GM12878 (cell line): ENCODE measurements around the gene LAMA4.

Experiments used
- ATF7 ChIP-seq: fragments of 450-650 bp; IDR thresholded peaks from 2 replicates; pipeline ENCODE4 v1.6.1; 2016; ENCODE audit warnings: low read depth, mild to moderate bottlenecking
- CBFB ChIP-seq: IDR thresholded peaks from 2 replicates; pipeline ENCODE4 v1.6.1; 2016; ENCODE audit warnings: antibody characterized with exemption, low read depth
- SP1 ChIP-seq: IDR thresholded peaks from one replicate; pipeline ENCODE4 v1.6.1; 2011; ENCODE audit warnings: low read depth, low read length
- SREBF2 ChIP-seq: IDR thresholded peaks from 2 replicates; pipeline ENCODE4 v1.6.1; 2012; ENCODE audit warnings: mild to moderate bottlenecking, low read length
- TF ChIP-seq, protein P1 (sequence below): fragments of 450-650 bp; IDR thresholded peaks from 2 replicates; pipeline ENCODE4 v1.6.1; 2018; ENCODE audit warnings: mild to moderate bottlenecking, low read depth, moderate library complexity; ENCODE audit not compliant: partially characterized antibody

- TF ChIP-seq, protein P1, sequence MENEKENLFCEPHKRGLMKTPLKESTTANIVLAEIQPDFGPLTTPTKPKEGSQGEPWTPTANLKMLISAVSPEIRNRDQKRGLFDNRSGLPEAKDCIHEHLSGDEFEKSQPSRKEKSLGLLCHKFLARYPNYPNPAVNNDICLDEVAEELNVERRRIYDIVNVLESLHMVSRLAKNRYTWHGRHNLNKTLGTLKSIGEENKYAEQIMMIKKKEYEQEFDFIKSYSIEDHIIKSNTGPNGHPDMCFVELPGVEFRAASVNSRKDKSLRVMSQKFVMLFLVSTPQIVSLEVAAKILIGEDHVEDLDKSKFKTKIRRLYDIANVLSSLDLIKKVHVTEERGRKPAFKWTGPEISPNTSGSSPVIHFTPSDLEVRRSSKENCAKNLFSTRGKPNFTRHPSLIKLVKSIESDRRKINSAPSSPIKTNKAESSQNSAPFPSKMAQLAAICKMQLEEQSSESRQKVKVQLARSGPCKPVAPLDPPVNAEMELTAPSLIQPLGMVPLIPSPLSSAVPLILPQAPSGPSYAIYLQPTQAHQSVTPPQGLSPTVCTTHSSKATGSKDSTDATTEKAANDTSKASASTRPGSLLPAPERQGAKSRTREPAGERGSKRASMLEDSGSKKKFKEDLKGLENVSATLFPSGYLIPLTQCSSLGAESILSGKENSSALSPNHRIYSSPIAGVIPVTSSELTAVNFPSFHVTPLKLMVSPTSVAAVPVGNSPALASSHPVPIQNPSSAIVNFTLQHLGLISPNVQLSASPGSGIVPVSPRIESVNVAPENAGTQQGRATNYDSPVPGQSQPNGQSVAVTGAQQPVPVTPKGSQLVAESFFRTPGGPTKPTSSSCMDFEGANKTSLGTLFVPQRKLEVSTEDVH: no peak
- TF ChIP-seq SREBF2: no peak
- no peak for TF ChIP-seq CBFB
- no peak for TF ChIP-seq SP1
- TF ChIP-seq ATF7: no peak
These were observed 8.7 kb downstream of the LAMA4 start for GRCh38 chr6:112245511-112246203.
